GM23338 (cell line): ENCODE data around the gene PCDHGA7. TPM values are rescaled to one million over a fixed set of nuclear protein-coding genes. Genes with fewer than 3 reads are reported as not detected.
"Not testable (repeated sequence)": the region's sequence is repeated elsewhere in the genome, so short reads cannot be mapped to it uniquely, and the experiment has no call there.

Experiments
- ATAC-seq: fragments of 200-7000 bp; cut with Tn5 transposase; 3 replicates; pipeline ENCODE4 v1.9.1; 2020
- DNase-seq: peaks from one replicate; pipeline ENCODE4 v3.0.0-alpha.2; 2015; ENCODE audit warnings: low spot score
- H2AFZ ChIP-seq: fragments of 200-600 bp; sonication (generic); 2 replicates; pipeline ENCODE4 v1.8.0; 2016; ENCODE audit warnings: antibody characterized with exemption, mild to moderate bottlenecking, moderate library complexity
- H3F3A ChIP-seq: fragments of 200-600 bp; sonication (generic); replicated peaks from 2 replicates; pipeline ENCODE4 v1.8.0; 2017; ENCODE audit warnings: antibody characterized with exemption, mixed run types, low read depth
- H3K27ac ChIP-seq: fragments of 200-600 bp; sonication (generic); 2 replicates; pipeline ENCODE4 v1.6.1; 2016; ENCODE audit warnings: low read depth
- H3K27me3 ChIP-seq: fragments of 200-600 bp; sonication (generic); 2 replicates; pipeline ENCODE4 v1.8.0; 2016; ENCODE audit warnings: mild to moderate bottlenecking, mixed run types, moderate library complexity; ENCODE audit not compliant: insufficient read depth
- H3K36me3 ChIP-seq: fragments of 200-600 bp; sonication (generic); 2 replicates; pipeline ENCODE4 v1.8.0; 2016; ENCODE audit warnings: mild to moderate bottlenecking; ENCODE audit not compliant: insufficient read depth
- H3K4me1 ChIP-seq: fragments of 200-600 bp; sonication (generic); 2 replicates; pipeline ENCODE4 v1.8.0; 2016; ENCODE audit warnings: mild to moderate bottlenecking, moderate library complexity; ENCODE audit not compliant: insufficient read depth
- H3K4me2 ChIP-seq: fragments of 200-600 bp; sonication (generic); 2 replicates; pipeline ENCODE4 v1.7.1; 2017; ENCODE audit warnings: mixed run types
- H3K4me3 ChIP-seq: fragments of 200-600 bp; sonication (generic); 2 replicates; pipeline ENCODE4 v1.6.1; 2016; ENCODE audit warnings: mixed run types
- H3K79me2 ChIP-seq: fragments of 200-600 bp; sonication (generic); replicated peaks from 2 replicates; pipeline ENCODE4 v1.8.0; 2017; ENCODE audit warnings: mild to moderate bottlenecking; ENCODE audit not compliant: insufficient read depth
- H3K9me2 ChIP-seq: fragments of 200-600 bp; sonication (generic); 2 replicates; pipeline ENCODE4 v1.8.0; 2017; ENCODE audit not compliant: insufficient read depth
- H4K20me1 ChIP-seq: fragments of 200-600 bp; sonication (generic); replicated peaks from 2 replicates; pipeline ENCODE4 v1.8.0; 2017; ENCODE audit warnings: mild to moderate bottlenecking; ENCODE audit not compliant: insufficient read depth
- H3K27ac Mint-ChIP-seq: 2 replicates; pipeline ENCODE4 v1.8.0; 2020; ENCODE audit warnings: inconsistent platforms, mild to moderate bottlenecking, moderate library complexity, mixed read lengths
- H3K27me3 Mint-ChIP-seq: 3 replicates; pipeline ENCODE4 v1.8.0; 2022; ENCODE audit warnings: low read depth, mild to moderate bottlenecking, moderate library complexity, mixed read lengths, inconsistent platforms; ENCODE audit not compliant: insufficient read depth, poor library complexity
- H3K36me3 Mint-ChIP-seq: 3 replicates; pipeline ENCODE4 v1.8.0; 2021; ENCODE audit warnings: low read depth, mild to moderate bottlenecking, inconsistent platforms, moderate library complexity, mixed read lengths
- H3K4me1 Mint-ChIP-seq: 3 replicates; pipeline ENCODE4 v1.8.0; 2020; ENCODE audit warnings: mild to moderate bottlenecking, inconsistent platforms, mixed read lengths
- H3K4me3 Mint-ChIP-seq: 3 replicates; pipeline ENCODE4 v1.8.0; 2021; ENCODE audit warnings: moderate library complexity, mild to moderate bottlenecking, inconsistent platforms, mixed read lengths
- H3K9me3 Mint-ChIP-seq: 3 replicates; pipeline ENCODE4 v1.8.0; 2020; ENCODE audit warnings: moderate library complexity, mild to moderate bottlenecking, inconsistent platforms, mixed read lengths
- CREB1 ChIP-seq: fragments of 250-450 bp; sonication (Bioruptor Pico); IDR thresholded peaks from 2 replicates; pipeline ENCODE4 v1.5.0; 2020; ENCODE audit warnings: low read depth, mild to moderate bottlenecking, moderate library complexity
- JUNB ChIP-seq: IDR thresholded peaks from one replicate; pipeline ENCODE4 v1.6.1; 2016; ENCODE audit warnings: antibody characterized with exemption; ENCODE audit not compliant: unreplicated experiment
- ZNF331 ChIP-seq: fragments of 250-450 bp; sonication (Bioruptor Pico); IDR thresholded peaks from 2 replicates; pipeline ENCODE4 v1.5.0; 2020; ENCODE audit warnings: low read depth, mild to moderate bottlenecking, moderate library complexity
- polyA plus RNA-seq: library from polyadenylated mRNA; unstranded; fragments of >200 nt; fragmentation: Nextera tagmentation; extraction: Ambion mirVana; gene quantifications from 2 replicates; pipeline ENCODE4 v1.2.1, GENCODE V29; 2016
- total RNA-seq: library from RNA; depleted of rRNA; stranded (reverse); fragments of >200 nt; shearing (Covaris generic); gene quantifications from 2 replicates; pipeline ENCODE4 v1.2.3, GENCODE V29; 2014
- TF ChIP-seq, protein P1 (sequence below): IDR thresholded peaks from 2 replicates; pipeline ENCODE4 v1.6.1; 2016; ENCODE audit warnings: antibody characterized with exemption
- TF ChIP-seq, protein P2 (sequence below): fragments of 250-450 bp; sonication (Bioruptor Pico); IDR thresholded peaks from 2 replicates; pipeline ENCODE4 v1.5.0; 2020; ENCODE audit warnings: mild to moderate bottlenecking, moderate library complexity

Gene PCDHGA7
- total and polyA plus RNA-seq, 2 experiments from 2014 or later: 0.44 to 4.4 TPM

DNA sequence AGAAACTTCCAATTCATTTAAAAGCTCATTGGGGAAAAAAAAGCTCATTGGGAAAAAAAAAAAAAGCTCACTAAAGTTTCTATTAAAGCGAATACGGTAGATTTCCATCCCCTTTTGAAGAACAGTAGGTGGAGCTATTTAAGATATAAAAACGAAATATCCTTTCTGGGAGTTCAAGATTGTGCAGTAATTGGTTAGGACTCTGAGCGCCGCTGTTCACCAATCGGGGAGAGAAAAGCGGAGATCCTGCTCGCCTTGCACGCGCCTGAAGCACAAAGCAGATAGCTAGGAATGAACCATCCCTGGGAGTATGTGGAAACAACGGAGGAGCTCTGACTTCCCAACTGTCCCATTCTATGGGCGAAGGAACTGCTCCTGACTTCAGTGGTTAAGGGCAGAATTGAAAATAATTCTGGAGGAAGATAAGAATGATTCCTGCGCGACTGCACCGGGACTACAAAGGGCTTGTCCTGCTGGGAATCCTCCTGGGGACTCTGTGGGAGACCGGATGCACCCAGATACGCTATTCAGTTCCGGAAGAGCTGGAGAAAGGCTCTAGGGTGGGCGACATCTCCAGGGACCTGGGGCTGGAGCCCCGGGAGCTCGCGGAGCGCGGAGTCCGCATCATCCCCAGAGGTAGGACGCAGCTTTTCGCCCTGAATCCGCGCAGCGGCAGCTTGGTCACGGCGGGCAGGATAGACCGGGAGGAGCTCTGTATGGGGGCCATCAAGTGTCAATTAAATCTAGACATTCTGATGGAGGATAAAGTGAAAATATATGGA lies 48.0 kb downstream of the PCDHGA7 start, which contains the start of gene PCDHGA12 (continued):
- TF ChIP-seq ZNF331: no peak
- no peak for TF ChIP-seq JUNB
- TF ChIP-seq, protein P1, sequence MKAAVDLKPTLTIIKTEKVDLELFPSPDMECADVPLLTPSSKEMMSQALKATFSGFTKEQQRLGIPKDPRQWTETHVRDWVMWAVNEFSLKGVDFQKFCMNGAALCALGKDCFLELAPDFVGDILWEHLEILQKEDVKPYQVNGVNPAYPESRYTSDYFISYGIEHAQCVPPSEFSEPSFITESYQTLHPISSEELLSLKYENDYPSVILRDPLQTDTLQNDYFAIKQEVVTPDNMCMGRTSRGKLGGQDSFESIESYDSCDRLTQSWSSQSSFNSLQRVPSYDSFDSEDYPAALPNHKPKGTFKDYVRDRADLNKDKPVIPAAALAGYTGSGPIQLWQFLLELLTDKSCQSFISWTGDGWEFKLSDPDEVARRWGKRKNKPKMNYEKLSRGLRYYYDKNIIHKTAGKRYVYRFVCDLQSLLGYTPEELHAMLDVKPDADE: no peak

DNA sequence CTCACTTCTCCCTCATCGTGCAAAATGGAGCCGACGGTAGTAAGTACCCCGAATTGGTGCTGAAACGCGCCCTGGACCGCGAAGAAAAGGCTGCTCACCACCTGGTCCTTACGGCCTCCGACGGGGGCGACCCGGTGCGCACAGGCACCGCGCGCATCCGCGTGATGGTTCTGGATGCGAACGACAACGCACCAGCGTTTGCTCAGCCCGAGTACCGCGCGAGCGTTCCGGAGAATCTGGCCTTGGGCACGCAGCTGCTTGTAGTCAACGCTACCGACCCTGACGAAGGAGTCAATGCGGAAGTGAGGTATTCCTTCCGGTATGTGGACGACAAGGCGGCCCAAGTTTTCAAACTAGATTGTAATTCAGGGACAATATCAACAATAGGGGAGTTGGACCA lies 48.7 kb downstream of the PCDHGA7 start:
- peaks cover 68% of the 10 kb centered on the region for H3K36me3 Mint-ChIP-seq
- Histone ChIP-seq H3K4me1 (no peaks in the 10 kb centered on the region), H3K9me2 (no peaks in the 10 kb centered on the region), H4K20me1 (no peaks in the 10 kb centered on the region), H3K27me3 (no peaks in the 10 kb centered on the region), H3K4me2 (no peak overlapping the region), H3K4me3 (no peak overlapping the region), H3F3A (no peaks in the 10 kb centered on the region), H2AFZ (no peak overlapping the region), H3K27ac (no peak overlapping the region), H3K36me3 (peaks cover 8% of the 10 kb centered on the region; the same call in 1 of the 2 replicates), H3K79me2 (no peaks in the 10 kb centered on the region)
- no peak overlapping the region for H3K4me3 Mint-ChIP-seq
- peaks cover 8% of the 10 kb centered on the region for H3K27me3 Mint-ChIP-seq
- TF ChIP-seq, protein P2, sequence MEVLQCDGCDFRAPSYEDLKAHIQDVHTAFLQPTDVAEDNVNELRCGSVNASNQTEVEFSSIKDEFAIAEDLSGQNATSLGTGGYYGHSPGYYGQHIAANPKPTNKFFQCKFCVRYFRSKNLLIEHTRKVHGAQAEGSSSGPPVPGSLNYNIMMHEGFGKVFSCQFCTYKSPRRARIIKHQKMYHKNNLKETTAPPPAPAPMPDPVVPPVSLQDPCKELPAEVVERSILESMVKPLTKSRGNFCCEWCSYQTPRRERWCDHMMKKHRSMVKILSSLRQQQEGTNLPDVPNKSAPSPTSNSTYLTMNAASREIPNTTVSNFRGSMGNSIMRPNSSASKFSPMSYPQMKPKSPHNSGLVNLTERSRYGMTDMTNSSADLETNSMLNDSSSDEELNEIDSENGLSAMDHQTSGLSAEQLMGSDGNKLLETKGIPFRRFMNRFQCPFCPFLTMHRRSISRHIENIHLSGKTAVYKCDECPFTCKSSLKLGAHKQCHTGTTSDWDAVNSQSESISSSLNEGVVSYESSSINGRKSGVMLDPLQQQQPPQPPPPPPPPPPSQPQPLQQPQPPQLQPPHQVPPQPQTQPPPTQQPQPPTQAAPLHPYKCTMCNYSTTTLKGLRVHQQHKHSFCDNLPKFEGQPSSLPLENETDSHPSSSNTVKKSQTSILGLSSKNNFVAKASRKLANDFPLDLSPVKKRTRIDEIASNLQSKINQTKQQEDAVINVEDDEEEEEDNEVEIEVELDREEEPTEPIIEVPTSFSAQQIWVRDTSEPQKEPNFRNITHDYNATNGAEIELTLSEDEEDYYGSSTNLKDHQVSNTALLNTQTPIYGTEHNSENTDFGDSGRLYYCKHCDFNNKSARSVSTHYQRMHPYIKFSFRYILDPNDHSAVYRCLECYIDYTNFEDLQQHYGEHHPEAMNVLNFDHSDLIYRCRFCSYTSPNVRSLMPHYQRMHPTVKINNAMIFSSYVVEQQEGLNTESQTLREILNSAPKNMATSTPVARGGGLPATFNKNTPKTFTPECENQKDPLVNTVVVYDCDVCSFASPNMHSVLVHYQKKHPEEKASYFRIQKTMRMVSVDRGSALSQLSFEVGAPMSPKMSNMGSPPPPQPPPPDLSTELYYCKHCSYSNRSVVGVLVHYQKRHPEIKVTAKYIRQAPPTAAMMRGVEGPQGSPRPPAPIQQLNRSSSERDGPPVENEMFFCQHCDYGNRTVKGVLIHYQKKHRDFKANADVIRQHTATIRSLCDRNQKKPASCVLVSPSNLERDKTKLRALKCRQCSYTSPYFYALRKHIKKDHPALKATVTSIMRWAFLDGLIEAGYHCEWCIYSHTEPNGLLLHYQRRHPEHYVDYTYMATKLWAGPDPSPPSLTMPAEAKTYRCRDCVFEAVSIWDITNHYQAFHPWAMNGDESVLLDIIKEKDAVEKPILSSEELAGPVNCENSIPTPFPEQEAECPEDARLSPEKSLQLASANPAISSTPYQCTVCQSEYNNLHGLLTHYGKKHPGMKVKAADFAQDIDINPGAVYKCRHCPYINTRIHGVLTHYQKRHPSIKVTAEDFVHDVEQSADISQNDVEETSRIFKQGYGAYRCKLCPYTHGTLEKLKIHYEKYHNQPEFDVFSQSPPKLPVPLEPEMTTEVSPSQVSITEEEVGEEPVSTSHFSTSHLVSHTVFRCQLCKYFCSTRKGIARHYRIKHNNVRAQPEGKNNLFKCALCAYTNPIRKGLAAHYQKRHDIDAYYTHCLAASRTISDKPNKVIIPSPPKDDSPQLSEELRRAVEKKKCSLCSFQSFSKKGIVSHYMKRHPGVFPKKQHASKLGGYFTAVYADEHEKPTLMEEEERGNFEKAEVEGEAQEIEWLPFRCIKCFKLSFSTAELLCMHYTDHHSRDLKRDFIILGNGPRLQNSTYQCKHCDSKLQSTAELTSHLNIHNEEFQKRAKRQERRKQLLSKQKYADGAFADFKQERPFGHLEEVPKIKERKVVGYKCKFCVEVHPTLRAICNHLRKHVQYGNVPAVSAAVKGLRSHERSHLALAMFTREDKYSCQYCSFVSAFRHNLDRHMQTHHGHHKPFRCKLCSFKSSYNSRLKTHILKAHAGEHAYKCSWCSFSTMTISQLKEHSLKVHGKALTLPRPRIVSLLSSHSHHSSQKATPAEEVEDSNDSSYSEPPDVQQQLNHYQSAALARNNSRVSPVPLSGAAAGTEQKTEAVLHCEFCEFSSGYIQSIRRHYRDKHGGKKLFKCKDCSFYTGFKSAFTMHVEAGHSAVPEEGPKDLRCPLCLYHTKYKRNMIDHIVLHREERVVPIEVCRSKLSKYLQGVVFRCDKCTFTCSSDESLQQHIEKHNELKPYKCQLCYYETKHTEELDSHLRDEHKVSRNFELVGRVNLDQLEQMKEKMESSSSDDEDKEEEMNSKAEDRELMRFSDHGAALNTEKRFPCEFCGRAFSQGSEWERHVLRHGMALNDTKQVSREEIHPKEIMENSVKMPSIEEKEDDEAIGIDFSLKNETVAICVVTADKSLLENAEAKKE (CRISPR knock-in tag): no peak
- no peak for TF ChIP-seq CREB1 (CRISPR knock-in tag)
- no peak for ATAC-seq
- no peak for DNase-seq
- H3K27ac Mint-ChIP-seq: no peak overlapping the region
- H3K4me1 Mint-ChIP-seq: no peaks in the 10 kb centered on the region
- peaks cover 74% of the 10 kb centered on the region for H3K9me3 Mint-ChIP-seq

DNA sequence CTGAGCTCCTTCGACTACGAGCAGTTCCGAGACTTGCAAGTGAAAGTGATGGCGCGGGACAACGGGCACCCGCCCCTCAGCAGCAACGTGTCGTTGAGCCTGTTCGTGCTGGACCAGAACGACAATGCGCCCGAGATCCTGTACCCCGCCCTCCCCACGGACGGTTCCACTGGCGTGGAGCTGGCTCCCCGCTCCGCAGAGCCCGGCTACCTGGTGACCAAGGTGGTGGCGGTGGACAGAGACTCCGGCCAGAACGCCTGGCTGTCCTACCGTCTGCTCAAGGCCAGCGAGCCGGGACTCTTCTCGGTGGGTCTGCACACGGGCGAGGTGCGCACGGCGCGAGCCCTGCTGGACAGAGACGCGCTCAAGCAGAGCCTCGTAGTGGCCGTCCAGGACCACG lies 49.8 kb downstream of the PCDHGA7 start:
- H2AFZ ChIP-seq, H3K4me1 ChIP-seq, H3K79me2 ChIP-seq, H3K27ac Mint-ChIP-seq, DNase-seq, H3K36me3 ChIP-seq, H3F3A ChIP-seq, H3K27me3 ChIP-seq, H3K4me2 ChIP-seq, H3K4me1 Mint-ChIP-seq, H4K20me1 ChIP-seq, H3K27ac ChIP-seq, H3K4me3 Mint-ChIP-seq, H3K4me3 ChIP-seq, H3K27me3 Mint-ChIP-seq, H3K9me2 ChIP-seq, ATAC-seq: not testable (repeated sequence)
- Mint-ChIP-seq H3K36me3 (peaks cover 58% of the 10 kb centered on the region), H3K9me3 (peaks cover 64% of the 10 kb centered on the region)

DNA sequence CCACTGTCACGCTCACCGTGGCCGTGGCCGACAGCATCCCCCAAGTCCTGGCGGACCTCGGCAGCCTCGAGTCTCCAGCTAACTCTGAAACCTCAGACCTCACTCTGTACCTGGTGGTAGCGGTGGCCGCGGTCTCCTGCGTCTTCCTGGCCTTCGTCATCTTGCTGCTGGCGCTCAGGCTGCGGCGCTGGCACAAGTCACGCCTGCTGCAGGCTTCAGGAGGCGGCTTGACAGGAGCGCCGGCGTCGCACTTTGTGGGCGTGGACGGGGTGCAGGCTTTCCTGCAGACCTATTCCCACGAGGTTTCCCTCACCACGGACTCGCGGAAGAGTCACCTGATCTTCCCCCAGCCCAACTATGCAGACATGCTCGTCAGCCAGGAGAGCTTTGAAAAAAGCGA lies 50.2 kb downstream of the PCDHGA7 start:
- peaks cover 54% of the 10 kb centered on the region for H3K36me3 Mint-ChIP-seq
- not testable (repeated sequence) for H4K20me1 ChIP-seq, H3K79me2 ChIP-seq, H3K4me3 Mint-ChIP-seq, H3K4me3 ChIP-seq, H3F3A ChIP-seq, H3K4me1 Mint-ChIP-seq, H3K4me2 ChIP-seq, DNase-seq, H3K36me3 ChIP-seq, H2AFZ ChIP-seq, H3K27ac ChIP-seq, H3K27me3 ChIP-seq, H3K9me2 ChIP-seq, H3K27me3 Mint-ChIP-seq, H3K4me1 ChIP-seq, H3K27ac Mint-ChIP-seq, ATAC-seq
- peaks cover 60% of the 10 kb centered on the region for H3K9me3 Mint-ChIP-seq
